Amniotic epithelial cell (primary cell): ENCODE results near the gene KIF21B.
"Not testable (repeated sequence)": the region's sequence is repeated elsewhere in the genome, so short reads cannot be mapped to it uniquely, and the experiment has no call there.

ENCODE experiments used
- DNase-seq: peaks from one replicate; pipeline ENCODE4 v3.0.0-alpha.2; 2010; ENCODE audit warnings: low read depth

Gene KIF21B

DNA sequence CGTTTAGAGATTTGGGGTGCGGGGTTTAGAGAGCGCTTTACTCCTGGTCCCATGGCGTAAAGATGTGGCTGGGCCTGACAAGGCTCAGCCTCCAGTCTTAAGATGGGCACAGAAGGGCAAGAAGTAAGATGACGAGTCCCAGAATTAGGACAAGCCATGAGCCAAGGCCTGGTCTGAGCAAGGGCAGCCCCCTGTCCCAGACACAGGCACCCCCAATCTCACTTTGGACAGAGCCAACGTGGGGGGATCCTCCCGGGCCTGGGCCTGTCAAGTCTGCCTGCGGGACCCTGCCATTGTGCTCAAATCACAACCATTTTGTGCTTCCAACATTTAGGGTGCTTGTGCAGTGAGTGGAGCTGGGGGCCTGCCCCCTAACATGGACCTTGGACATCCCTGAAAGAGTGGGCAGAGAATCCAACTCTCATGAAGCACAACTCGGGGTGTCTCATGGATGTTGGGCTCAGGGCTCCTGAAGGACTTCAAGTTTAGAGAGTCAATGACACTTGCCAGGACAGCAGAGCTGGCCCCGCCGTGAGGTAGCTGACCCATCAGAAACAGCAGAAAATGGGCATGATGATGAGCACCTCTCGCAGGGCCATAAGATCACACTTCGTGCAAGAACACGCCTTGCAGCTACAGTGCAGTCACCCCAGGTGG lies 52.6 kb downstream of the KIF21B start:
- DNase-seq, result no peak

DNA sequence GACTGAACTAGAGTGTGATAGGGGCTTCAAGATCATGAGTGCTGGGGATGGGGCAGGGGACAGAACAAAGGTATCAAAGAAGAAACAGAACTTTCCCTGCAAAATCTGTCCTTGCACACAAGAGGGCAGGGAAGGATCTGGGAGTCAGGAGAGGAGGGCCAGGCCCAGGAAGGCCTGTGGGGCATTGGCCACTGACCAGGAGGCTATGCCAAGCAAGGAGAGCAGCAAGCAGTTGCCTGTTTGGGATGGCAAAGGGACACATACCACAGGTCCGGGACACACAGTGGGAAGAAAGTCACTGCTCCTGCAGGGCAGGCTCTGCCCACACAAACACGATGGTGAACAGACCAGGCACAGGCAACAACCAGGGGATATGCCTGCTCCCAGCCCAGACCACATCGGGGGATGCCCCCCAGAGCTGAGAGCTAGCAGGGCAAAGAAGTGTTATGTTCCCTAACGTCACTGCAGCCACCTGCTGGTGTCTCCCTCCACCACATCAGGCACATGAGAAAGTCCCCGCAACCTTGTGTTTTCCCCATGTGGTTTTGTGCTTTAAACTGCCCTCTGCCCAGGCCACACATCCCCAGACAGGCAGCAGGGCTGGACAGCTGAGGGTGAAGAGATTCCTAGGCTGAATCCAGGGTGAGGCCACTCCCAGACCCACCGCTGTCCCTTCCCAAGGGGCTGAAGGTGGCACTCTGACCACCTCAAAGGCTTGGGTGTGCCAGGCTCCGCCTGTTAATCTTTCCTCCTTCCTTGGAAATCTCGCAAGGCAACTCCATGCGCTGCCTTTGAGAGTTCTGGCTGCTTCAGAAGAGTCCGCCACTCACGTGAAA lies 53.6 kb downstream of the KIF21B start:
- DNase-seq, result no peak

DNA sequence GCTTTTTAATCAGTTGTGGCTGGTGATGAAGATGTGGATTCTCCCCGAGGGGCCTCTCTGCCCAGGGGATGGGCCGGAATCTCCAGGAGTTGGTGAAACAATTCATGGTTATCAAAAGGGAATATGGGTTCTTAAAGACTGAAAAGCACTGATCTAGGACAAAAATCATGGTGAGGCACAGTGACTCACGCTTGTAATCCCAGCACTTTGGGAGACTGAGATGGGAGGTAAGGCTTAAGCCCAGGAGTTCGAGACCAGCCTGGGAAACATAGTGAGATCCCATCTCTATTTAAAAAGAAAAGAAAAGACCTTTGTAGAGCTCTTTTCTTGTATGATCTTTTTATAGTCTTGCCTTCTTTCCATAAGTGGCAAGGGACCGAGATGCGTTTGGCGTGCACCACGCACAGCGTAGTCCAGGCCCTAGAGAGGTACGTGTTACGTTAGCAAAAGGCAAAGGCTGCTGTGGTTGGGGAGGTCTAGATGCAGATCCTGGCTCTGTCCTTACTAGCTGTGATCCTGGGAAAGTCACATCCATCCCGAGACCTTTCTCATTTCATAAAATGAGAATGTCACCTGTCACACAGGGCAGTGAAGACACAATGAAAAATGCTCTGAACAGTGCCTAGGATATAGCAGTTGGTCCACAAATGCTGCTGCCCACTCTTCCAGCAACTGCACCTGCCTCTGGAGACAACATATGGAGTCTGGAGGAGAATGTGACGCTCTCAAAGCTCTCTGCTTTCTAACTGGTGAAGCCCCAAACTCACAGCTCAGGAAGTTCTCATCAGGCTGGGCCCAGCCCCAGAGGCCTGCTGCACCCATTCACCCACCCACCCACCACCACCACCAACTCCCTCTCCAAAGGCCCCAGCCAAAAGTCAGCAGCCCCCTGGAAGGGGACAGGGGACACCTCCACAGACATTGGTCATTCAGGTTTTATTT lies 54.8 kb downstream of the KIF21B start:
- peak; percentile 21 for DNase-seq

DNA sequence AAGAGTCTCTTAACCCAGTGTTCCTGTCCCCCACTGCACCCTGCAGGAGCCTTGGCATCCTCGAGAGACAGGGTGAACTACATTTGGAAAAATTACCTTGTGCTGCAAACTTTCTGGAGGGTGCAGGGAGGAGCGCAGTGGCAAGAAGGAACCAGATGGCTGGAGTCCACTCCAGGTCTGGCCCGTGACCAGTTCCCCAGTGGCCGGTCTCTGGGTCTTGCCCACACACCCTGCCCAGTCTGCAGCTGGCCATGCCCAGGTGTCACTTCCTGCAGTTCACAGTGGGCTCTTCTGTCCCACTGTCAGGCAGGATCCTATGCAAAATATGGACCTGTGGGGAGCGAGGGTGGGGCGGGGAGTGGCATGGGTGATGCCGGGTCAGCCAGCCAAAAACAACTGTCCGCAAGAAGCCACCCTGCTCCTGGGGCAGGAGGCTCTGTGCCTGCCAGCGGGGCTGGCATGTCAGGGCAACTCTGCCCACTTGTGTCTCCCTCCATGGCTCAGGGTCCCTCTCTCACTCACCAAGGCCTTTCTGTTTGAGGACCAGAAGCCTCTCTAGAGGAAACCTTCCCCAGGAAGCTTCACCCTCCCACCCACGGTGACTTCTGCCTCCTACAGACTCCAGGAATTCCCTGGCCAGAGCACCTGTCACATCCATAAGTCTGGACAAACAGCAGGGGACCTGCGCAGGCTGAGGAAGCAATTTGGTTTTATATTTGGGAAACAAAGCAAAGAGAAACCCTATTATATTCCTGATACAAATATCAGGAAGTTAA lies 55.6 kb downstream of the KIF21B start:
- DNase-seq, result no peak

DNA sequence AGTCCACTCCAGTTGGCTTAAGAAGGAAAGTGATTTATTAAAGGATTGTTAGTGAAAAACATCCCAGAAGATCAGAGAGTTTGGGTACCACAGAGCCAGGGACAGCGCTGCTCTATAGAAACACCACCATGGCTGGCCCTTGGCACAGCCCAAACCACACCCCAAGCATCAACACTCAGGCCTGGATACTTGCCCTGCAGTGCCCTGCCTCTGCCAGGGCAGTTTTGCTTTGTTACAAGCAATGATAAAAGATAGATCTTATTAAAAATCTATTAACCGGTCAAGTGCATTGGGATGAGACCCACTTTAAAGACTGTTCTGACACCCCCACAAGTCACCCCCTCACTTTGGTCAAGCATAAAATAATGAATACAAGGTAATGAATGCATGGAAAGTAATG lies 56.6 kb downstream of the KIF21B start:
- no peak for DNase-seq

DNA sequence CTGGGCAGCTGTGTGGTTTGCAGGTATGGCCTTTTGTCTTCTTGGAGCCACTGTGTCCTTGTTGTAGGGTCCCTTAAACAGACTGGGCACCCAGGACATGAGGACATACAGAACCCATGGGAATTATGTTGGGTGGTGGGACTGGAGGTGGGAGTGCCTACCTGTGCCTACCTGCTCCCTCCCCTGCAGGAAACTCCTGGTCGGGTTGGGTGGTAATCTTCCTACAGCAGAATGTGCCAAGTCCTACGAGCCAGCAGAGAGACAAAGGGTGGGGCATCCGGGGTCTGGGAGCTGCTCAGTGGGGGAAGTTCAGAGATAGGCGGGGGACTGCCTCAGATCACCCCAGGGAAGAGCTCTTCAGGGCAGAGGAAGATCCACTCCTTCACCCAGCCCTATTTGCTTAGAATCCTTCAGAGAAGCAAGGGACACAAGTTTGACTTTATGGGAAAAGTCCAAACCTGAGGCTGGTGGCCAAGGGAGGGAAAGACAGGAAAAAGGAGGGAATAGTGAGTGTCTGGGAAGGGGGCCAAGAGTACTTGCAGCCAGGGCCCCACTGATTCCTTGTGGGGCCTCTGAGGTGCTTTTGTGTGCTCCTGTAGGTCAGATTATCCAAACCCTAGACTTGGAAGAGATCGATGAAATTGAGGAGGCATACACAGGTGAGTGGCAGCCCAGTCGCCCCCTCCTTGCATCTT lies 58.3 kb downstream of the KIF21B start:
- DNase-seq, result no peak

DNA sequence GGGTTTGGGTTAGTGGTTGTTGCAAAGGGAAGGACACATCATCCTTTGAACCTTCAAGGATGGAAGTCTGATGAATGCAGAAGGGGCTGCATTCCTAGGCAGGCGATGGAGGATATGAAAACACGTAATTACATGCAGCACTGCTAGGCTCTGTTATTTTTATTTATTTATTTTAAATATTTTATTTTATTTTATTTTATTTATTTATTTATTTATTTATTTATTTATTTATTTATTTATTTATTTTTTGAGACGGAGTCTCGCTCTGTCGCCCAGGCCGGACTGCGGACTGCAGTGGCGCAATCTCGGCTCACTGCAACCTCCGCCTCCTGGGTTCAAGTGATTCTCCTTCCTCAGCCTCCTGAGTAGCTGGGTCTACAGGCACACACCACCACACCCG lies 59.6 kb downstream of the KIF21B start:
- DNase-seq, result not testable (repeated sequence)

DNA sequence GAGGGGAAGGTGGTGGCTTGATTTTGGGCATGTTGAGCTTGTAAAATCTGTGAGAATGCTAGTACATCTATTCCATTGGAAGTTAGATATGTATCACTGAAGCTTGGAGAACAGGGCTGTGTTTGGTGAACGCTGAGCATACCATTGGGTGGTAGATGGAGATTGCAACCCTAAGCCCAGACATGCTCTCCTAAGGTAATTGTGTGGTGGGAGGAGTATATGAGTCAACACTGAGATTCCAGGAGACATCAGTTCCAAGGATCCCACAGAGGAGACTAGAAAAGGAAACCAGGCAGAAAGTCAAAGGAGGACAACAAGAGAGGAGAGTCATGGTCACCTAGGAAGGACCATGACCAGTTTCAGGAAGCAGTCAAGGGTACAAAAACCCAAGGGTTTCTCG lies 60.4 kb downstream of the KIF21B start:
- DNase-seq, result peak; percentile 44

DNA sequence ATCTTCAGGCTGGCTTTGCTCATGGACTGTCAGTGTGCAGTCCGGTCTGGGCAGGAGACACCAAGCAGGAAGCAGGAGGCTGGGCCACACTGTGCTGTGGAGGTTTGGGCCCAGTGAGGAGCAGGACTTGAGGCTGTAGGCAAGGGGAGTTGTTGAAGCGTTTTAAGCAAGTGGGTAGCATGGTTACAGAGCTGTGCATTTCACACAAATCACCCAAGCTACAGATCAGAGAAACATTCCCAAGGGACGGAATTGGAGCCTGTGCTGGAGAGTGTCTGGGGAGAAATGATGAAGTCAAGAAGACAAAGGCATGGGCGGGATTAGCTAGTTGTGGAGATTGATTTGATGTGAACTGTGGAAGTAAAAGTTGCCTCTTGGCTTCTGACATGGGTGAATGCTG lies 60.9 kb downstream of the KIF21B start:
- no peak for DNase-seq

DNA sequence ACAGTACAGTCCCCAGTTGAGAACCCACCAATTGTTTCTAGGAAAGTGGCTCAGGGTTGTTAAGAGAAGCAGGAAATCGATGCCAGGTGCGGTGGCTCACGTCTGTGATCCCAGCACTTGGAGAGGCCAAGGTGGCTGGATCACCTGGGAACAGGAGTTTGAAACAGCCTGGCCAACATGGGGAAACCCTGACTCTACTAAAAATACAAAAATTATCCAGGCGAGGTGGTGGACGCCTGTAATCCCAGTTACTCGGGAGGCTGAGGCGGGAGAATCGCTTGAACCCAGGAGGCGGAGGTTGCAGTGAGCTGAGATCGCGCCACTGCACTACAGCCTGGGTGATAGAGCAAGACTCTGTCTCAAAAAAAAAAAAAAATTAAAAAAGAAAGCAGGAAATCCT lies 61.4 kb downstream of the KIF21B start:
- DNase-seq, result not testable (repeated sequence)

DNA sequence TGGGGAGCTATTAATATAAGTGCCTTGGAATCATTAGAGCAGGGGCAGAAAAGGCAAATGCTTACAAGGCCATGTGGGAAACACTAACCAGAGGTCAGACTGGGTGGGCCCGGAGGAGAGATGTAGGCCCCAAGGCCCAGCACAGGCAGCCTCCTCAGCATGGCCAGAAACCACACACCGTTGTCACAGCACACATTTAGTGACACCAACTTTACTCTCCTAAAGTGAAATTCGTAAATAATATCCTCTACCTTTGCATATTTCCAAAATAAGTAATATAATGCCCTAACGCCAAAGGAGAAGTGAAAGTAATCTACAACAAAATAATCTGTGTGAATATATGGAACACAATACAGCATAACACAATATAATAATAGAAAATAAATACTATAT lies 62.6 kb downstream of the KIF21B start:
- DNase-seq, result no peak

DNA sequence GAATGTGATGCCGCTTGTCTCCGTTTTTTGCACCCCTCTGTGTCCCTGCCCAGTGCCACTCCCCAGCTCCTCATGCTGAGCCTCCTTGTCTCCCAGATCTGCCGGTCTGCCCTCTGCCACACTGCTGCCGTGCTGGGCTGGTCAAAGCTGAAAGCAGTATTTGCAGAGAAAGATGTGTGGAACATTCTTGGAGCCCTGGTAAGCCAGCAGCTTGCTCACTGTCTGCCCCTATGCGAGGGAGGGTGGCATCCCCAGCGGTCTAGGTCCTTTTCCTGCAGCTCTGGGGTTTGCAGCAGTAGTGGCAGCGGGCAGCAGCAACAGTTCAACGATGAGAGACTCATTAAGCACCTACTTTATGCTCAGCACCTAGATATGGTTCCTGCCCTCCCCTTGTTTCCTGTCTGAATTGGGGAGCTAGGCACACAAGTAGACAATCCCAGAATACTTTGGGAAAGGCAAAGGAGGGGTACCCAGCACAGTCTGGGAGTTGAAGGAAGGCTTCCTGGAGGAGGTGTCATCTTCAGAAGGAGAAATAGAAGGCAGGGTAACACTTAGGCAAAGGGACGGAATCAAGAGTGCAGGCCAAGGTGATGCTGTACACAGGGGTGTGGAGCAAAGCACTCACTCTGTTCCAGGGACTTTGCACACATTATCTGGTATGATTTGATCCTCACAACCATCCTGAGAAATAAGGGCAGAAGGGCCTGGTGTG lies 63.1 kb downstream of the KIF21B start:
- DNase-seq, result no peak

DNA sequence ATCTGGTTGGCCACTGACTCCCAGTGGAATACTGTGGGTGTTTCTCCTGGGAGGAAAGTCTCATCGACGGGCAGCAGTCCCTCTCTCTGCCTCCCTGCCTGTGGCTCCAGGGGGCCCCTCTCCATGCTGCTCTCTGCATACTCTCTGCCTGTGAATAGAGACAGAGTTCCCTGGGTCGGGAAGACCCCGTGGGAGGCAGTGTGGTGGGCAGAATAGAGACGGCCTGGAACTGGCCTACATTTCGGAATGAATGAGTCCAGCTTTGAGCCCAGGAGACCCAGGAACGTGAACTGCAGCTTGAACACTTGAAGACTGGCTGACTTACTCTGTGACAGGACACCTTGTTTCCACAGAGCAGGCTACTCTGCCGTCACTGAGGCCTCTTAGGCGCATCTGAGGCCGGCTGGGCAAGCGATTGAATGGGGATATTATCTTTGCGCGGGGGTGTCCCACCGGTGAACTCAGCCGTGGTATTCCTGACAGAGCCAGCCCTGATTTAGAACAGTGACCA lies 64.0 kb downstream of the KIF21B start:
- no peak for DNase-seq

DNA sequence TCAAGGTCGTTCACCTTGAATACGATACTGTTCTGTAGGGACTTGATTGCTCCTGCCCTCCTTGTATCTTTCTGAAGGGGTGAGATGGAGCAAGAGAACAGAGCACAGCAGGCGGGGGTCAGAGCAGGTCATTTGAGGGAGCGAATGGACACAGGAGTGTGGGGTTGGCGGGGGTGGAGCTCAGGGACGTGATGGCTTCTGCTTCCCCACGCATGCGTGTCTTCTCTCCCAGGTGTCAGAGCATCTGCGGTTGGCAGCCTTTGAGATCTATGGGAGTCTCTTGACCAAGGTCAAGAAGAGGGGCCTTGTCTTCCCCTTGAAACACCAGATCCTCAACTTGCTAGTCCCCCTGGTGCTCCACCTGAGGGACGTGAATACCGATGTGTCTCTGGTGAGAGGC lies 64.9 kb downstream of the KIF21B start:
- no peak for DNase-seq

DNA sequence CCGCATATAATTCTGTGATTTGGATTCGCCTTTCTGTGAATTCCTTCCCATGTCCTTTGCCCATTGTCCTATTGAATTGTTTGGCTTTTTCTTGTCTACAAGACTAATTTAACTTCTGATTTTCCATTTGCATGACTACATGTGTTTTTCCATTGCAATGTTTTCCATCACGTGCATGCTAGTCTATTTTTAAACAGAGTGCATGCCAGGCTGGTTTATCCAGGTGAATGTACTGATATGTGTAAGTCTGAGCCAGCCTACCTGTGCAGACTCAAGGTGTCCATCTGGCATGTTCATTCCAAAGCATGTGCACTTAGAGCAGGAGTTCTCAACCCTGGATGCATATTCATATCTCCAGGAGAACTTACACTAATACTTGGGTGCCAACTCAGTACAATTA lies 69.1 kb downstream of the KIF21B start:
- DNase-seq, result no peak

DNA sequence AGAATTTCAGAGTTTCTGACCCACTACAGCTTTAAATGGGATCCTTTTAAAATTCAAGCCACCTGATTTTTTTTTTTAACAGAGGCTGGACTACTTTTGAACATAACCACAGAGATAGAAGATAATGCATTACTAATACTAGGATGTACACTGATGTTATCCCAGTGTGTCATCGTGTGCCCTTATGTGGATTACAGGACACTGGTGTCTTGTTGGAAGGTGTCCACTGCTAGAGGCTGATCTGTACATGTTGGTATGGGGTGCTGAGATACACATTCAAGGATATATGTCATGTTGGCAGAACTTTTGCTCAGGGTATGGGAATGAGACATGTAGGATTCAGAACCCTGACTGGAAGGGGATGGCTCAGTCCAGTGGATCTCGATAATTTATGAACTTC lies 72.5 kb downstream of the KIF21B start:
- no peak for DNase-seq

DNA sequence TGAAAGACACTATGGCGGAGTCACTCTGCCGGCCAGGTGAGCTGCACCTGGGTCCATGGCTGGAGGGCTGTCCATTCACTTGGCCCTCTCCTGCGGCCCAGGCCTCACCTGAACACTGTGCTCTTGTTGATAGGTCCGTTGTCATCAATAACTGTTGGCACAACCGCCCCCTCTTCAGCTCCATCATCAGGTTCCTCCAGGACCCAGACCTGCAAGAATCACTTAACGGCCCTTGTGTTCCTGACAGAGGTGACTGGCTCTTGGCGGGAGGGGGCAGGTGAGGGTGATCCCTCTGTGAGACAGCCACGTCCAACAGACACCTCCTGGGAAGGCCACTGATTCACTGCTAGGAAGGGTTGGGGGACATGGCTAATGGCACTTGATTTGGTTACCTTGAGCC lies 73.9 kb downstream of the KIF21B start:
- DNase-seq, result no peak

DNA sequence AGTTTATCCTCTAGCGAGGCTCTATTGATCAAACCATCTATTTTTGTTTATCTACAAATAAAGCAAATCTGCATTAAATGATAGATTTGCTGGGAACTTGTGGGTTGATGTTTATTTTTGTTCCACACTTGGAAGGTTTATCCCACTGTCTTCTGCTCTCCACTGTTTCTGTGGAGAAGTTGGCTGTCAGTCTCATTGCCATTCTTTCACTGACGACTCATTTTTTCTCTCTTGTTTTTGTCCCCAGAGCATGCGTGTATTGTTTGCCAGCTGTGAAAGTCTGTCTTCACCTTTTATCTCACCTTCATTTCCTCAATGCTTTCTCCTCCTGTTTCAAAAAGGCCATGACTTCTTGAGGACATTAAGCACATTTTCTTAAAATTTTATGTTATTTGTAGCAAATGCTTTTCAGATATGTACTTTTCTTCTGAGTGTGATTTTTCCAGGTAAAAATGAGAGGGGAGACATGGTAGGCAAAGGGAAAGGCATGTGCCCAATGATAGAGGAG lies 76.4 kb downstream of the KIF21B start:
- DNase-seq, result no peak

DNA sequence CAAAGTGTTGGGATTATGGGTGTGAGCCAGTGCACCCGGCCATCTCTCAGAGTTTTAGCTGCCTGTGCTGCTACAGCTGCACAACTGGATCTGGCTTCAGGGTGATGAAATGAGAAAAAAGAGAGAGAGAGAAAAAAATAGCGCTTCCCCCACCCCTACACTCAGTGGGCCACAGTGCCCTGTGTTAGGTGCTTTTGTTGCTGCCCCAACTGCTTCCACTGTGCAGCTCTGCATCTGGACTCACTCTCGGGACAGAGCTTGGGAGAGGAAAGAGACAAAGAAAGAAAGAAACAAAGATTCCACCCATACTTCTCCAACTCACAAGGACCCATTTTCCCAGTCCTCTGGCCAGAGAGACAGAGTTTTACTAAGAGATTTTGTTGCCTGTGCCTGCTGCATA lies 78.4 kb downstream of the KIF21B start:
- DNase-seq, result no peak

DNA sequence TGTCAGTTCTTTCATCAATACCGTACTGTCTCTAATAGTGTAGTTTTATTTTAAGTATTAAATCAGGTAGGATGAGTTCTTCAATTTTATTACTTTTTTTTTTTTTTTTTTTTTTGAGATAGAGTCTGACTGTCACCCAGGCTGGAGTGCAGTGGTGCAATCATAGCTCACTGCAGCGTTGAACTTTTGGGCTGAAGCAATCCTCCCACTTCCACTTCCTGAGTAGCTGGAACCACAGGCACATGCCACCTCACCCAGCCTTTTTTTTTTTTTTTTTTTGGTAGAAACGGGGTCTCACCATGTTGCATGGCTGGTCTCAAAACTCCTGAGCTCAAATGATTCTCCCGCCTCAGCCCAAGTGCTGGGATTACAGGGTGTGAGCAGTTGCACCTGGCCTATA lies 84.6 kb downstream of the KIF21B start:
- DNase-seq, result no peak
